Mesothelial cell of epicardium (in vitro differentiated cells): ENCODE data around the gene CELF1. TPM values are rescaled to one million over a fixed set of nuclear protein-coding genes. Genes with fewer than 3 reads are reported as not detected.

Experiments
- DNase-seq, 2 experiments: peaks; one replicate each; pipeline ENCODE4 v3.0.0; 2021; ENCODE audit warnings: low spot score in 2 of 2; ENCODE audit not compliant: unreplicated experiment in 2 of 2
- H3K27ac Mint-ChIP-seq: 2 replicates; pipeline ENCODE4 v1.8.0; 2021; ENCODE audit warnings: mixed read lengths
- H3K27me3 Mint-ChIP-seq: 2 replicates; pipeline ENCODE4 v1.8.0; 2021; ENCODE audit warnings: low read depth, mixed read lengths
- H3K36me3 Mint-ChIP-seq: 2 replicates; pipeline ENCODE4 v1.8.0; 2021; ENCODE audit warnings: mixed read lengths
- H3K4me1 Mint-ChIP-seq: 2 replicates; pipeline ENCODE4 v1.8.0; 2021; ENCODE audit warnings: mixed read lengths
- H3K4me3 Mint-ChIP-seq: 2 replicates; pipeline ENCODE4 v1.8.0; 2021; ENCODE audit warnings: mild to moderate bottlenecking, moderate library complexity, mixed read lengths
- H3K9me3 Mint-ChIP-seq: 2 replicates; pipeline ENCODE4 v1.8.0; 2021; ENCODE audit warnings: mixed read lengths
- CTCF ChIP-seq: fragments of 200-600 bp; sonication (generic); IDR thresholded peaks from one replicate; pipeline ENCODE4 v1.5.0; 2021; ENCODE audit warnings: antibody characterized with exemption; ENCODE audit not compliant: unreplicated experiment
- total RNA-seq: library from RNA; stranded (reverse); gene quantifications from 3 replicates; pipeline ENCODE4 v1.2.1, GENCODE V29; 2021

Gene CELF1
- total RNA-seq, 1 donor from 2014 or later = 123 TPM

GRCh38 chr11:47440054-47440476 is 112.9 kb downstream of the CELF1 start:
- no peak overlapping the region for H3K27ac Mint-ChIP-seq
- no peaks in the 10 kb centered on the region for H3K4me1 Mint-ChIP-seq
- DNase-seq = no peak
- no peak for TF ChIP-seq CTCF
- no peaks in the 10 kb centered on the region for H3K27me3 Mint-ChIP-seq
- no peaks in the 10 kb centered on the region for H3K36me3 Mint-ChIP-seq
- no peaks in the 10 kb centered on the region for H3K9me3 Mint-ChIP-seq
- no peak overlapping the region for H3K4me3 Mint-ChIP-seq

GRCh38 chr11:47438721-47439120 is 114.2 kb downstream of the CELF1 start:
- no peaks in the 10 kb centered on the region for H3K36me3 Mint-ChIP-seq

GRCh38 chr11:47437746-47438418 is 115.0 kb downstream of the CELF1 start:
- H3K27ac Mint-ChIP-seq = no peak overlapping the region
- no peaks in the 10 kb centered on the region for H3K36me3 Mint-ChIP-seq
- TF ChIP-seq CTCF = no peak
- no peaks in the 10 kb centered on the region for H3K9me3 Mint-ChIP-seq
- DNase-seq = no peak
- peaks cover 2% of the 10 kb centered on the region for H3K4me1 Mint-ChIP-seq
- no peak overlapping the region for H3K4me3 Mint-ChIP-seq
- H3K27me3 Mint-ChIP-seq = no peaks in the 10 kb centered on the region

More at GRCh38 chr11:47438721-47439120, 114.2 kb downstream of the CELF1 start:
- no peak overlapping the region for H3K4me3 Mint-ChIP-seq
- H3K27ac Mint-ChIP-seq = no peak overlapping the region
- H3K9me3 Mint-ChIP-seq = no peaks in the 10 kb centered on the region
- no peak for TF ChIP-seq CTCF
- no peak for DNase-seq
- no peaks in the 10 kb centered on the region for H3K27me3 Mint-ChIP-seq
- H3K4me1 Mint-ChIP-seq = peaks cover 2% of the 10 kb centered on the region

- Mint-ChIP-seq H3K4me1 (peaks cover 2% of the 10 kb centered on the region), H3K27ac (no peak overlapping the region), H3K4me3 (no peak overlapping the region), H3K27me3 (no peaks in the 10 kb centered on the region), H3K36me3 (no peaks in the 10 kb centered on the region), H3K9me3 (no peaks in the 10 kb centered on the region)
- no peak for DNase-seq
- TF ChIP-seq CTCF = no peak
Measured at GRCh38 chr11:47437218-47437745, 115.7 kb downstream of the CELF1 start.

- H3K9me3 Mint-ChIP-seq = no peaks in the 10 kb centered on the region
Measured at GRCh38 chr11:47436726-47437125, 116.2 kb downstream of the CELF1 start.

More at GRCh38 chr11:47436726-47437125, 116.2 kb downstream of the CELF1 start:
- H3K4me1 Mint-ChIP-seq = peaks cover 2% of the 10 kb centered on the region
- no peak overlapping the region for H3K27ac Mint-ChIP-seq
- no peak overlapping the region for H3K4me3 Mint-ChIP-seq
- no peak for TF ChIP-seq CTCF
- no peaks in the 10 kb centered on the region for H3K27me3 Mint-ChIP-seq
- no peak for DNase-seq
- H3K36me3 Mint-ChIP-seq = no peaks in the 10 kb centered on the region
